ENCODE results near the gene FAT1. TPM values are rescaled to one million over a fixed set of nuclear protein-coding genes. Genes with fewer than 3 reads are reported as not detected.

Gene FAT1
- total RNA-seq, 1 experiment from 2014 or later = 92.4 TPM

DNA sequence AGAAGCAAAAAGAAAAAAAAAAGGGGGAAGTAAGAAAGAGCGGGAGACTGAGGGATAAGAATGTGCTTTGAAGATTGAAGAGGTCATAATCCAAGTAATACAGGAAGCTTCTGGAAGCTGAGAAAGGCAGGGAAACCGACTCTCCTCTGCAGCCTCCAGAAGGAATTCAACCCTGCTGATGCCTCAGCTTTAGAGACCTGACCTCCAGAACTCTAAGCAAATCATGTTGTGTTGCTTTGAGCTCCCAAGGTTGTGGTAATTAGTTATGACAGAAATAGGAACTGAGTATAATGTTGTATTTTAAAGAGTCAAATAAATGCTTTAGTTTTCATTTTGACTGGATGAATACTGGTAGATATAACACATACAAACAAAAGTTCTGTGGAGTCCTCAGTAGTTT is 48.0 kb upstream of the FAT1 start:
- H3K9me3 ChIP-seq (ENCODE audit: low read length) = no peaks in the 10 kb centered on the region
- ATAC-seq (no peak), DNase-seq (no peak)
- no peaks in the 10 kb centered on the region for H3K9me2 ChIP-seq (replicated peaks; ENCODE audit: low read length)
- intact Hi-C loops (cut with micrococcal nuclease) = no loop called here
- H3K27me3 ChIP-seq (ENCODE audit: low read length) = no peaks in the 10 kb centered on the region
- no peak overlapping the region for H2AFZ ChIP-seq (ENCODE audit: low read length)
- H3K27ac ChIP-seq (ENCODE audit: low read length) = no peak overlapping the region
- no peak for TF ChIP-seq EZH2phosphoT487 (IDR thresholded peaks at IDR 0.05; ENCODE audit: borderline replicate concordance, low read length)
- TF ChIP-seq EZH2 (IDR thresholded peaks at IDR 0.05; ENCODE audit: low read length, unreplicated experiment) = no peak
- TF ChIP-seq CTCF (conservative IDR thresholded peaks at IDR 0.05; ENCODE audit: low read depth, low read length) = no peak
- no peaks in the 10 kb centered on the region for H3K36me3 ChIP-seq (ENCODE audit: low read depth, low read length)
- no TSS peak for BruUV-seq (replicated peaks)
- no peak overlapping the region for H3K4me3 ChIP-seq (ENCODE audit: low read length)
- H3K4me1 ChIP-seq (ENCODE audit: insufficient read depth, low read length) = peaks cover 7% of the 10 kb centered on the region; the same call in 1 of the 2 replicates
- H3K79me2 ChIP-seq (ENCODE audit: low read length) = no peaks in the 10 kb centered on the region
- H3F3A ChIP-seq (ENCODE audit: low read length, unreplicated experiment) = no peaks in the 10 kb centered on the region
- no peaks in the 10 kb centered on the region for H4K20me1 ChIP-seq (ENCODE audit: low read length)
- H3K9ac ChIP-seq (ENCODE audit: low read length) = no peak overlapping the region
- ChIA-PET CTCF (no interaction called here), POLR2A (ENCODE audit: unreplicated experiment) (no interaction called here)
- H3K4me2 ChIP-seq (ENCODE audit: low read length) = no peak overlapping the region

DNA sequence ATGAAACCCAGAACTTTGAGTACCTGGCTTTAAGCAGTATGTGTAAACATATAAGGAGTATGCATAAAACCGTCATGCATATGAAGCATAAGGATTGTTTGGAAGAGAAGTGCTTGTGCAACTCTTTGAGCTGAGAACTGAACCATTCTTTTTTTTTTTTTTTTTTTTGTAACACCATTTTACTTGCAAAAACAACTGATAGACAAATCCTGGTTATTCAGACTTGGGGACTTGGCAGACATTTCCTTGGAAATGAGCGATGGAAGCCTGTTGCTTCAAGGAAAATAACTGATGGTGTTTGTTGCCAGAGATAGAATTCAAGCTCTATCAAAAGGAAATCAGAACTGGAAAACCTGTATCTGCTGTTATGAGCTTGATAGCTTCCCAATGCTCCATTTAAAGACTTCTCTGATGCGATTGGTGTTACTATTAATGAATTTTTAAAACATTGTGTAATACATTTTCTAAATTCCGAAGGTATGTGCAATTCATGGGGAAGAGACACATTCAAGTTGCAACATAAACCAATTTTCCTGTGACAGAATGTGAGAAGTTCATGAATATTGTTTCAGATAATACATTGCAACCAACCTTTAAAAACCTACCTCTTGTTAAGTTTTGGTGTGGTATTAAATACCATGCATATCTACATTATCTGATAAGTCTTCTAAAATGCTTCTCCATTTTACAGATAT is 47.0 kb upstream of the FAT1 start:
- Histone ChIP-seq H3K9me3 (ENCODE audit: low read length) (no peaks in the 10 kb centered on the region), H3K9me2 (replicated peaks; ENCODE audit: low read length) (no peaks in the 10 kb centered on the region), H3K79me2 (ENCODE audit: low read length) (no peaks in the 10 kb centered on the region), H3K36me3 (ENCODE audit: low read depth, low read length) (no peaks in the 10 kb centered on the region), H2AFZ (ENCODE audit: low read length) (no peak overlapping the region), H3K4me2 (ENCODE audit: low read length) (no peak overlapping the region), H3K4me1 (ENCODE audit: insufficient read depth, low read length) (peaks cover 7% of the 10 kb centered on the region; the same call in 1 of the 2 replicates), H3K4me3 (ENCODE audit: low read length) (no peak overlapping the region), H4K20me1 (ENCODE audit: low read length) (no peaks in the 10 kb centered on the region), H3K27ac (ENCODE audit: low read length) (no peak overlapping the region), H3K9ac (ENCODE audit: low read length) (no peak overlapping the region), H3F3A (ENCODE audit: low read length, unreplicated experiment) (no peaks in the 10 kb centered on the region), H3K27me3 (ENCODE audit: low read length) (no peaks in the 10 kb centered on the region)
- no peak for ATAC-seq
- intact Hi-C loops (cut with micrococcal nuclease) = no loop called here
- BruUV-seq (replicated peaks) = no TSS peak
- no peak for TF ChIP-seq CTCF (conservative IDR thresholded peaks at IDR 0.05; ENCODE audit: low read depth, low read length)
- TF ChIP-seq EZH2phosphoT487 (IDR thresholded peaks at IDR 0.05; ENCODE audit: borderline replicate concordance, low read length) = no peak
- TF ChIP-seq EZH2 (IDR thresholded peaks at IDR 0.05; ENCODE audit: low read length, unreplicated experiment) = no peak
- peak; percentile 20 for DNase-seq
- ChIA-PET CTCF (interaction anchor here (0.7 kb wide), 1 partner anchor 86 kb away, joined by 10 read pairs; no protein-coding TSS in a partner anchor), POLR2A (ENCODE audit: unreplicated experiment) (no interaction called here)

- POLR2A ChIA-PET (ENCODE audit: unreplicated experiment) = no interaction called here
- intact Hi-C loops (cut with micrococcal nuclease) = no loop called here
- H3F3A ChIP-seq (ENCODE audit: low read length, unreplicated experiment) = no peaks in the 10 kb centered on the region
These were observed 44.1 kb upstream of the FAT1 start for GRCh38 chr4:186767794-186768193.

More at GRCh38 chr4:186767794-186768193, 44.1 kb upstream of the FAT1 start:
- Histone ChIP-seq H4K20me1 (ENCODE audit: low read length) (no peaks in the 10 kb centered on the region), H3K79me2 (ENCODE audit: low read length) (no peaks in the 10 kb centered on the region), H2AFZ (ENCODE audit: low read length) (no peak overlapping the region), H3K9me3 (ENCODE audit: low read length) (no peaks in the 10 kb centered on the region), H3K9me2 (replicated peaks; ENCODE audit: low read length) (no peaks in the 10 kb centered on the region), H3K27me3 (ENCODE audit: low read length) (no peaks in the 10 kb centered on the region), H3K4me1 (ENCODE audit: insufficient read depth, low read length) (peaks cover 10% of the 10 kb centered on the region; the same call in 1 of the 2 replicates), H3K9ac (ENCODE audit: low read length) (no peak overlapping the region), H3K4me3 (ENCODE audit: low read length) (no peak overlapping the region), H3K27ac (ENCODE audit: low read length) (no peak overlapping the region), H3K4me2 (ENCODE audit: low read length) (no peak overlapping the region), H3K36me3 (ENCODE audit: low read depth, low read length) (no peaks in the 10 kb centered on the region)
- no TSS peak for BruUV-seq (replicated peaks)
- ATAC-seq (no peak), DNase-seq (no peak)
- TF ChIP-seq EZH2 (IDR thresholded peaks at IDR 0.05; ENCODE audit: low read length, unreplicated experiment) (no peak), EZH2phosphoT487 (IDR thresholded peaks at IDR 0.05; ENCODE audit: borderline replicate concordance, low read length) (no peak), CTCF (conservative IDR thresholded peaks at IDR 0.05; ENCODE audit: low read depth, low read length) (no peak)
- CTCF ChIA-PET = no interaction called here

Measured in PC-3 (cell line).